ENCODE results near the gene MGA.

GRCh38 chr15:41634072-41634626, 26.1 kb upstream of the MGA start:
- TF ChIP-seq POLR2A (IDR thresholded peaks at IDR 0.05) (no peak), CTCF (IDR thresholded peaks at IDR 0.05) (no peak)

All from breast epithelium (tissue), 3 donors.